Panc1 (cell line): ENCODE measurements around the gene TMEM154. TPM values are rescaled to one million over a fixed set of nuclear protein-coding genes. Genes with fewer than 3 reads are reported as not detected.

Source experiments
- ATAC-seq: fragments of 200-7000 bp; cut with Tn5 transposase; 2 replicates; pipeline ENCODE4 v1.9.1; 2020; ENCODE audit warnings: mild to moderate bottlenecking, moderate library complexity
- BruUV-seq: library from RNA; stranded (reverse); fragments of 400-500 nt; replicated peaks from 2 replicates; lab custom pipeline; 2021; lab: Mats Ljungman, UMichigan
- CTCF ChIA-PET: fragments of 300-600 bp; sonication (Branson Sonifier 250); formaldehyde crosslinking; loops from one replicate; lab custom pipeline; 2022; ENCODE audit warnings: antibody characterized with exemption; lab: Charles Lee
- POLR2A ChIA-PET: fragments of 300-600 bp; sonication (Branson Sonifier 250); formaldehyde crosslinking; loops from one replicate; lab custom pipeline; 2022; ENCODE audit warnings: antibody characterized with exemption; lab: Charles Lee
- DNase-seq: peaks from one replicate; pipeline ENCODE4 v3.0.0-alpha.2; 2010; ENCODE audit warnings: low read depth, low spot score
- H3K27ac ChIP-seq: 2 replicates; pipeline ENCODE4 v1.5.1; 2011; ENCODE audit warnings: mild to moderate bottlenecking, low read length, inconsistent platforms
- H3K27me3 ChIP-seq: fragments of 200-500 bp; sonication (Bioruptor generic); 2 replicates; pipeline ENCODE4 v1.6.0; 2014; ENCODE audit warnings: low read length, inconsistent platforms; ENCODE audit not compliant: control insufficient read depth, insufficient read depth
- H3K36me3 ChIP-seq: fragments of 200-500 bp; sonication (Bioruptor generic); 2 replicates; pipeline ENCODE4 v1.5.1; 2014; ENCODE audit warnings: inconsistent platforms, mild to moderate bottlenecking, low read length, moderate library complexity; ENCODE audit not compliant: control insufficient read depth, insufficient read depth
- H3K4me1 ChIP-seq: 2 replicates; pipeline ENCODE4 v1.5.1; 2011; ENCODE audit warnings: inconsistent platforms, mild to moderate bottlenecking, low read length, moderate library complexity; ENCODE audit not compliant: control insufficient read depth, insufficient read depth
- H3K4me3 ChIP-seq, 2 experiments: 2 replicates each; pipeline ENCODE4 v1.5.1; 2011 to 2012; ENCODE audit warnings: low read depth in 2 of 2, low read length in 2 of 2, mild to moderate bottlenecking in 2 of 2, inconsistent platforms in 1 of 2, moderate library complexity in 1 of 2
- H3K9me3 ChIP-seq: fragments of 200-500 bp; sonication (Bioruptor generic); 2 replicates; pipeline ENCODE4 v1.5.1; 2014; ENCODE audit warnings: low read depth, mild to moderate bottlenecking, inconsistent platforms, low read length, moderate library complexity; ENCODE audit not compliant: control insufficient read depth, insufficient read depth
- POLR2AphosphoS5 ChIP-seq: IDR thresholded peaks from 2 replicates; pipeline ENCODE4 v1.6.1; 2012; ENCODE audit warnings: mild to moderate bottlenecking, low read depth, low read length, moderate library complexity
- SIN3A ChIP-seq: IDR thresholded peaks from 2 replicates; pipeline ENCODE4 v1.6.1; 2012; ENCODE audit warnings: low read depth, mild to moderate bottlenecking, low read length, moderate library complexity, borderline replicate concordance; ENCODE audit not compliant: insufficient read depth
- TCF7L2 ChIP-seq: IDR thresholded peaks from 2 replicates; pipeline ENCODE4 v1.6.1; 2011; ENCODE audit warnings: mild to moderate bottlenecking, low read depth, low read length, inconsistent platforms
- in situ Hi-C: cut with HindIII; loops from 2 replicates; pipeline ENCODE4 v1.10.0; 2016; ENCODE audit warnings: low sequenced_read_pairs, low pct_unique_long_range_greater_than_20kb
- intact Hi-C: fragments of 100-400 bp; cut with micrococcal nuclease; formaldehyde crosslinking; loops from one replicate; pipeline ENCODE4 v1.10.0; 2022; ENCODE audit not compliant: unreplicated experiment
- total RNA-seq: library from RNA; stranded (reverse); gene quantifications from one replicate; pipeline ENCODE4 v1.2.1, GENCODE V29; 2021; ENCODE audit not compliant: unreplicated experiment
- TF ChIP-seq, protein P1 (sequence below), 2 experiments: IDR thresholded peaks; 2 replicates each; pipeline ENCODE4 v1.6.1; 2011 to 2012; ENCODE audit warnings: low read depth in 2 of 2, control low read depth in 1 of 2, low read length in 1 of 2, mild to moderate bottlenecking in 1 of 2, moderate library complexity in 1 of 2; ENCODE audit not compliant: insufficient read depth in 1 of 2
- TF ChIP-seq, protein P2 (sequence below): fragments of 450-650 bp; IDR thresholded peaks from 2 replicates; pipeline ENCODE4 v1.5.1; 2017; ENCODE audit warnings: mild to moderate bottlenecking

TMEM154 gene
- total RNA-seq, 1 experiment from 2014 or later = 0.15 TPM

DNA sequence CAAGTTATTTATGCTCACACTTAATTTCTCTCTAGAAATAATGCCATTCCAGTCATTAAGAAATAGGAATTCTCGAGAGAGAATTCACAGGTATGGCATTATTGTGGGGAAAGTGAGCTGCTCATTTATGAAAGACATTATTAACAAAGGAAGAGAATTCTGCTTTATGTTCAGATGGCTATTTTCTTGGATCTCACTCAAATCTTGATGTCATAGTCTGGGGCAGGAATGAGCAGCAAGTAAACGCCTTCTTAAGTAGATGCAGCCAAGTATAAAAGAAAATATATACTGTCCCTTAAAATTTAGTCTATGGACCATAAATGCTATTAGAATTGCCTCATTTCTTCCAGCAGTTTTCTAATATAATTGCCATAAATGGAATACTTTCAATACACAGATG is 85.7 kb downstream of the TMEM154 start:
- CTCF ChIA-PET = no interaction called here
- H3K4me1 ChIP-seq = 0 out of 2 replicates have a peak, but pooled peaks cover 2% of the 10 kb centered on the region
- TF ChIP-seq TCF7L2 = no peak

GRCh38 chr4:152591876-152592275 is 87.9 kb downstream of the TMEM154 start:
- no peaks in the 10 kb centered on the region for H3K9me3 ChIP-seq
- DNase-seq (no peak), ATAC-seq (no peak)
- no TSS peak for BruUV-seq
- ChIA-PET POLR2A (no interaction called here), CTCF (no interaction called here)
- H3K27me3 ChIP-seq = no peaks in the 10 kb centered on the region
- no peak overlapping the region for H3K27ac ChIP-seq
- no peak overlapping the region for H3K4me3 ChIP-seq
- TF ChIP-seq POLR2AphosphoS5 (no peak), SIN3A (no peak), TCF7L2 (no peak)
- TF ChIP-seq, protein P1, sequence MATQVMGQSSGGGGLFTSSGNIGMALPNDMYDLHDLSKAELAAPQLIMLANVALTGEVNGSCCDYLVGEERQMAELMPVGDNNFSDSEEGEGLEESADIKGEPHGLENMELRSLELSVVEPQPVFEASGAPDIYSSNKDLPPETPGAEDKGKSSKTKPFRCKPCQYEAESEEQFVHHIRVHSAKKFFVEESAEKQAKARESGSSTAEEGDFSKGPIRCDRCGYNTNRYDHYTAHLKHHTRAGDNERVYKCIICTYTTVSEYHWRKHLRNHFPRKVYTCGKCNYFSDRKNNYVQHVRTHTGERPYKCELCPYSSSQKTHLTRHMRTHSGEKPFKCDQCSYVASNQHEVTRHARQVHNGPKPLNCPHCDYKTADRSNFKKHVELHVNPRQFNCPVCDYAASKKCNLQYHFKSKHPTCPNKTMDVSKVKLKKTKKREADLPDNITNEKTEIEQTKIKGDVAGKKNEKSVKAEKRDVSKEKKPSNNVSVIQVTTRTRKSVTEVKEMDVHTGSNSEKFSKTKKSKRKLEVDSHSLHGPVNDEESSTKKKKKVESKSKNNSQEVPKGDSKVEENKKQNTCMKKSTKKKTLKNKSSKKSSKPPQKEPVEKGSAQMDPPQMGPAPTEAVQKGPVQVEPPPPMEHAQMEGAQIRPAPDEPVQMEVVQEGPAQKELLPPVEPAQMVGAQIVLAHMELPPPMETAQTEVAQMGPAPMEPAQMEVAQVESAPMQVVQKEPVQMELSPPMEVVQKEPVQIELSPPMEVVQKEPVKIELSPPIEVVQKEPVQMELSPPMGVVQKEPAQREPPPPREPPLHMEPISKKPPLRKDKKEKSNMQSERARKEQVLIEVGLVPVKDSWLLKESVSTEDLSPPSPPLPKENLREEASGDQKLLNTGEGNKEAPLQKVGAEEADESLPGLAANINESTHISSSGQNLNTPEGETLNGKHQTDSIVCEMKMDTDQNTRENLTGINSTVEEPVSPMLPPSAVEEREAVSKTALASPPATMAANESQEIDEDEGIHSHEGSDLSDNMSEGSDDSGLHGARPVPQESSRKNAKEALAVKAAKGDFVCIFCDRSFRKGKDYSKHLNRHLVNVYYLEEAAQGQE (IDR thresholded peaks at IDR 0.05; ENCODE audit: insufficient read depth in 1 of 2, low read depth in 2 of 2, low read length in 1 of 2) = no peak
- TF ChIP-seq, protein P2, sequence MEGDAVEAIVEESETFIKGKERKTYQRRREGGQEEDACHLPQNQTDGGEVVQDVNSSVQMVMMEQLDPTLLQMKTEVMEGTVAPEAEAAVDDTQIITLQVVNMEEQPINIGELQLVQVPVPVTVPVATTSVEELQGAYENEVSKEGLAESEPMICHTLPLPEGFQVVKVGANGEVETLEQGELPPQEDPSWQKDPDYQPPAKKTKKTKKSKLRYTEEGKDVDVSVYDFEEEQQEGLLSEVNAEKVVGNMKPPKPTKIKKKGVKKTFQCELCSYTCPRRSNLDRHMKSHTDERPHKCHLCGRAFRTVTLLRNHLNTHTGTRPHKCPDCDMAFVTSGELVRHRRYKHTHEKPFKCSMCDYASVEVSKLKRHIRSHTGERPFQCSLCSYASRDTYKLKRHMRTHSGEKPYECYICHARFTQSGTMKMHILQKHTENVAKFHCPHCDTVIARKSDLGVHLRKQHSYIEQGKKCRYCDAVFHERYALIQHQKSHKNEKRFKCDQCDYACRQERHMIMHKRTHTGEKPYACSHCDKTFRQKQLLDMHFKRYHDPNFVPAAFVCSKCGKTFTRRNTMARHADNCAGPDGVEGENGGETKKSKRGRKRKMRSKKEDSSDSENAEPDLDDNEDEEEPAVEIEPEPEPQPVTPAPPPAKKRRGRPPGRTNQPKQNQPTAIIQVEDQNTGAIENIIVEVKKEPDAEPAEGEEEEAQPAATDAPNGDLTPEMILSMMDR = no peak
- in situ Hi-C loops = no loop called here
- no peaks in the 10 kb centered on the region for H3K36me3 ChIP-seq
- intact Hi-C loops = no loop called here
- H3K4me1 ChIP-seq = 0 out of 2 replicates have a peak, but pooled peaks cover 2% of the 10 kb centered on the region

More for the DNA sequence above, 85.7 kb downstream of the TMEM154 start:
- Histone ChIP-seq H3K27ac (no peak overlapping the region), H3K36me3 (no peaks in the 10 kb centered on the region), H3K4me3 (no peak overlapping the region), H3K9me3 (no peaks in the 10 kb centered on the region), H3K27me3 (no peaks in the 10 kb centered on the region)
- in situ Hi-C loops = no loop called here
- ATAC-seq = no peak
- BruUV-seq = no TSS peak
- intact Hi-C loops = no loop called here
- no peak for DNase-seq
- POLR2A ChIA-PET = no interaction called here

GRCh38 chr4:152591396-152591795 is 88.4 kb downstream of the TMEM154 start:
- no peak for DNase-seq
- peak overlapping the region in 1 of 2 experiments; percentile 31; a peak in 1 of 4 replicates for H3K4me3 ChIP-seq
- H3K27me3 ChIP-seq = no peaks in the 10 kb centered on the region
- 0 out of 2 replicates have a peak, but pooled peaks cover 2% of the 10 kb centered on the region for H3K4me1 ChIP-seq
- TF ChIP-seq, protein P2 = no peak
- TF ChIP-seq SIN3A (no peak), POLR2AphosphoS5 (no peak), TCF7L2 (no peak)
- TF ChIP-seq, protein P1 (IDR thresholded peaks at IDR 0.05; ENCODE audit: insufficient read depth in 1 of 2, low read depth in 2 of 2, low read length in 1 of 2) = no peak
- no peaks in the 10 kb centered on the region for H3K9me3 ChIP-seq
- ATAC-seq = peak; percentile 69
- H3K36me3 ChIP-seq = no peaks in the 10 kb centered on the region
- no TSS peak for BruUV-seq
- ChIA-PET POLR2A (no interaction called here), CTCF (no interaction called here)
- in situ Hi-C loops (no loop called here), intact Hi-C loops (no loop called here)
- H3K27ac ChIP-seq = no peak overlapping the region
